Measurements from ENCODE around the gene FES.
"Not testable (repeated sequence)": the region's sequence is repeated elsewhere in the genome, so short reads cannot be mapped to it uniquely, and the experiment has no call there.

The FES gene

GRCh38 chr15:90918034-90918788 is 33.9 kb downstream of the FES start:
- peak in 2 of 10 donors; percentile 5 to 72 for DNase-seq
- intact Hi-C loops (cut with DNase I) = no loop called here

- intact Hi-C loops (cut with DNase I) = no loop called here
- DNase-seq = no peak
Measured at GRCh38 chr15:90918835-90919234, 34.5 kb downstream of the FES start.

- no peak for DNase-seq
- intact Hi-C loops (cut with DNase I) = no loop called here
Measured at GRCh38 chr15:90921887-90922286, 37.6 kb downstream of the FES start.

- intact Hi-C loops (cut with DNase I) = not testable (repeated sequence)
- DNase-seq = peak in 1 of 10 donors; percentile 43
Measured at GRCh38 chr15:90922712-90923322, 38.5 kb downstream of the FES start.

GRCh38 chr15:90924375-90924774 is 40.1 kb downstream of the FES start:
- intact Hi-C loops (cut with DNase I) = no loop called here
- no peak for DNase-seq

GRCh38 chr15:90926766-90927165 is 42.5 kb downstream of the FES start:
- DNase-seq = peak in 1 of 10 donors; percentile 12
- intact Hi-C loops (cut with DNase I) = not testable (repeated sequence)

- intact Hi-C loops (cut with DNase I); DNase-seq: not testable (repeated sequence)
Measured at GRCh38 chr15:90928106-90928505, 43.8 kb downstream of the FES start.

- intact Hi-C loops (cut with DNase I) = loop anchor here (2.0 kb wide), 1 partner anchor 27 kb away; the partner anchor contains the start of gene MAN2A2
- DNase-seq = peak in 1 of 10 donors; percentile 16
Measured at GRCh38 chr15:90929246-90930019, 45.1 kb downstream of the FES start.

GRCh38 chr15:90930861-90931574 is 46.7 kb downstream of the FES start:
- intact Hi-C loops (cut with DNase I) = loop anchor here (2.0 kb wide), 1 partner anchor 28 kb away; the partner anchor contains the start of gene MAN2A2
- peak in 1 of 10 donors; percentile 49 for DNase-seq

- no peak for DNase-seq
- intact Hi-C loops (cut with DNase I) = loop anchor here (2.0 kb wide), 1 partner anchor 29 kb away; the partner anchor contains the start of gene MAN2A2
Measured at GRCh38 chr15:90931575-90931827, 47.2 kb downstream of the FES start.

- intact Hi-C loops (cut with DNase I) = loop anchor here (2.0 kb wide), 1 partner anchor 29 kb away; the partner anchor contains the start of gene MAN2A2
- peak; percentile 78 to 98 (median 92) for DNase-seq
Measured at GRCh38 chr15:90931828-90932659, 47.7 kb downstream of the FES start, which contains the start of gene HDDC3. HDDC3 (minus strand) TSS chr15:90932549; CDS start chr15:90932540, 9 bp downstream.

GRCh38 chr15:90932660-90932991 is 48.3 kb downstream of the FES start:
- intact Hi-C loops (cut with DNase I) = no loop called here
- DNase-seq = no peak

GRCh38 chr15:90933301-90933700 is 49.0 kb downstream of the FES start:
- intact Hi-C loops (cut with DNase I) = no loop called here

GRCh38 chr15:90934256-90934948 is 50.1 kb downstream of the FES start:
- peak; percentile 72 to 97 (median 89) for DNase-seq
- intact Hi-C loops (cut with DNase I) = loop anchor here (2.0 kb wide), 1 partner anchor 286 kb away; no protein-coding TSS in a partner anchor

More at GRCh38 chr15:90933301-90933700, 49.0 kb downstream of the FES start:
- peak in 1 of 10 donors; percentile 4 for DNase-seq

GRCh38 chr15:90934949-90935751 is 50.8 kb downstream of the FES start, which contains the start of gene UNC45A:
UNC45A (plus strand) TSS chr15:90935285; CDS start chr15:90935325, 40 bp downstream.
- intact Hi-C loops (cut with DNase I) = loop anchor here (1.0 to 2.0 kb wide), 2 partner anchors 33 to 286 kb away; no protein-coding TSS in a partner anchor

GRCh38 chr15:90936823-90937222 is 52.5 kb downstream of the FES start:
- no peak for DNase-seq
- intact Hi-C loops (cut with DNase I) = no loop called here

More at GRCh38 chr15:90934949-90935751, 50.8 kb downstream of the FES start, which contains the start of gene UNC45A:
- DNase-seq = peak; percentile 81 to 99 (median 92)

GRCh38 chr15:90938261-90938660 is 54.0 kb downstream of the FES start:
- intact Hi-C loops (cut with DNase I) = no loop called here

GRCh38 chr15:90939756-90940155 is 55.5 kb downstream of the FES start:
- peak in 2 of 10 donors; percentile 7 to 70 for DNase-seq
- intact Hi-C loops (cut with DNase I) = no loop called here

More at GRCh38 chr15:90938261-90938660, 54.0 kb downstream of the FES start:
- peak in 1 of 10 donors; percentile 22 for DNase-seq
